ENCODE results near the gene MBD3L2. TPM values are rescaled to one million over a fixed set of nuclear protein-coding genes. Genes with fewer than 3 reads are reported as not detected.

Gene MBD3L2
- total RNA-seq, 1 experiment from 2014 or later = not detected

- TF ChIP-seq IRF1 (CRISPR knock-in tag; IDR thresholded peaks at IDR 0.05) = no peak
- no peak for TF ChIP-seq ATF3 (CRISPR knock-in tag; conservative IDR thresholded peaks at IDR 0.05)
Observed at GRCh38 chr19:7098701-7099596, 49.8 kb downstream of the MBD3L2 start (continued).

GRCh38 chr19:7099597-7099921 lies 50.4 kb downstream of the MBD3L2 start:
- Mint-ChIP-seq H3K9me3 (peaks cover 28% of the 10 kb centered on the region), H3K36me3 (peaks cover 30% of the 10 kb centered on the region), H3K4me1 (peaks cover 13% of the 10 kb centered on the region), H3K4me3 (peak overlapping the region; percentile 75), H3K27me3 (ENCODE audit: low read depth) (peaks cover 7% of the 10 kb centered on the region), H3K27ac (peak overlapping the region; percentile 72; the same call in 1 of the 2 replicates)
- TF ChIP-seq E2F4 (CRISPR knock-in tag; IDR thresholded peaks at IDR 0.05; ENCODE audit: borderline replicate concordance, low read depth) (no peak), CTCF (IDR thresholded peaks at IDR 0.05) (no peak), OVOL2 (CRISPR knock-in tag; IDR thresholded peaks at IDR 0.05; ENCODE audit: borderline replicate concordance) (no peak), JAZF1 (CRISPR knock-in tag; IDR thresholded peaks at IDR 0.05) (no peak), ATF2 (CRISPR knock-in tag; IDR thresholded peaks at IDR 0.05; ENCODE audit: borderline replicate concordance, low read depth) (no peak), PRDM15 (CRISPR knock-in tag; IDR thresholded peaks at IDR 0.05) (no peak), FOXP1 (CRISPR knock-in tag; IDR thresholded peaks at IDR 0.05; ENCODE audit: borderline replicate concordance) (no peak), HMGA2 (CRISPR knock-in tag; IDR thresholded peaks at IDR 0.05) (no peak), IRF1 (CRISPR knock-in tag; IDR thresholded peaks at IDR 0.05) (no peak), ZNF423 (CRISPR knock-in tag; IDR thresholded peaks at IDR 0.05) (no peak)
- CTCF ChIA-PET = interaction anchor here (0.5 to 2.9 kb wide), 22 partner anchors 11 to 804 kb away, joined by 3 to 32 read pairs (median 4); partner anchors contain the start of genes MAP2K7, TRAPPC5 and ZNF557
- ATAC-seq (no peak), DNase-seq (ENCODE audit: low spot score) (peak; percentile 91)
- POLR2A ChIA-PET = interaction anchor here (0.6 to 1.8 kb wide), 7 partner anchors 19 to 255 kb away, joined by 3 to 5 read pairs (median 4); no protein-coding TSS in a partner anchor

Other genes starting within 250 kb of the MBD3L2 start
- gene ADGRE1, start 161.7 kb upstream of the MBD3L2 start, total RNA-seq (2021) = not detected in 3 replicates
- not detected in 3 replicates for gene MBD3L2B, start 27.9 kb upstream of the MBD3L2 start, total RNA-seq (2021)
- gene MBD3L5, start 18.7 kb upstream of the MBD3L2 start, total RNA-seq (2021) = not detected in 3 replicates
- not detected in 3 replicates for gene MBD3L4, start 9.1 kb upstream of the MBD3L2 start, total RNA-seq (2021)
- gene MBD3L3, start 9.4 kb downstream of the MBD3L2 start, total RNA-seq (2021) = not detected in 3 replicates
- 6.7 to 7.5 TPM (median 7.5 TPM) in 3 replicates for gene ZNF557, start 20.4 kb downstream of the MBD3L2 start, total RNA-seq (2021)
- 32.0 to 35.9 TPM (median 32.5 TPM) in 3 replicates for gene INSR, start 245.1 kb downstream of the MBD3L2 start, total RNA-seq (2021)